HUDEP-2 (cell line): ENCODE data around the gene LRRK1.

ENCODE experiments used
- DNase-seq, 76 experiments: peaks; one replicate each; lab custom pipeline; 2025; ENCODE audit not compliant: unreplicated experiment in 76 of 76; lab: John Stamatoyannopoulos, UW

Gene LRRK1

GRCh38 chr15:101052031-101052620 lies 133.0 kb downstream of the LRRK1 start:
- DNase-seq: no peak

- no peak for DNase-seq
Measured at GRCh38 chr15:101052681-101053121, 133.5 kb downstream of the LRRK1 start.

- DNase-seq: no peak
Measured at GRCh38 chr15:101053261-101053660, 134.1 kb downstream of the LRRK1 start.

GRCh38 chr15:101054116-101054515 lies 135.0 kb downstream of the LRRK1 start:
- DNase-seq: no peak

GRCh38 chr15:101054991-101055390 lies 135.8 kb downstream of the LRRK1 start:
- DNase-seq: no peak

GRCh38 chr15:101055411-101055810 lies 136.3 kb downstream of the LRRK1 start:
- no peak for DNase-seq

- no peak for DNase-seq
Measured at GRCh38 chr15:101056366-101057334, 137.5 kb downstream of the LRRK1 start.

GRCh38 chr15:101057841-101058407 lies 138.8 kb downstream of the LRRK1 start:
- no peak for DNase-seq

GRCh38 chr15:101058735-101059134 lies 139.6 kb downstream of the LRRK1 start:
- no peak for DNase-seq

GRCh38 chr15:101059381-101060341 lies 140.5 kb downstream of the LRRK1 start:
- no peak for DNase-seq

- no peak for DNase-seq
Measured at GRCh38 chr15:101060576-101061551, 141.7 kb downstream of the LRRK1 start.

- no peak for DNase-seq
Measured at GRCh38 chr15:101062063-101062462, 142.9 kb downstream of the LRRK1 start.

- no peak for DNase-seq
Measured at GRCh38 chr15:101062471-101063171, 143.5 kb downstream of the LRRK1 start.

- DNase-seq: no peak
Measured at GRCh38 chr15:101063212-101063611, 144.1 kb downstream of the LRRK1 start.

- no peak for DNase-seq
Measured at GRCh38 chr15:101063891-101064794, 145.0 kb downstream of the LRRK1 start.

- no peak for DNase-seq
Measured at GRCh38 chr15:101064795-101065569, 145.8 kb downstream of the LRRK1 start.
